ENCODE data around the gene RFPL2.

The RFPL2 gene

GRCh38 chr22:32222991-32223390, 18.1 kb upstream of the RFPL2 start:
- CTCF ChIA-PET: interaction anchor here (1.3 kb wide), 1 partner anchor 12 kb away, joined by 3 read pairs; no protein-coding TSS in a partner anchor
- no peak for TF ChIP-seq CTCF (IDR thresholded peaks at IDR 0.05; ENCODE audit: insufficient read depth, low read length, missing control alignments)
- DNase-seq (ENCODE audit: low read depth, low spot score): no peak
- no peak overlapping the region for H3K4me3 ChIP-seq (ENCODE audit: low read depth, low read length)
- POLR2A ChIA-PET: no interaction called here

GRCh38 chr22:32219026-32219425, 14.2 kb upstream of the RFPL2 start:
- no peak for TF ChIP-seq CTCF (IDR thresholded peaks at IDR 0.05; ENCODE audit: insufficient read depth, low read length, missing control alignments)
- no peak overlapping the region for H3K4me3 ChIP-seq (ENCODE audit: low read depth, low read length)
- no peak for DNase-seq (ENCODE audit: low read depth, low spot score)
- ChIA-PET POLR2A (no interaction called here), CTCF (interaction anchor here (1.2 kb wide), 1 partner anchor 47 kb away, joined by 3 read pairs; no protein-coding TSS in a partner anchor)

GRCh38 chr22:32218470-32218869, 13.6 kb upstream of the RFPL2 start:
- TF ChIP-seq CTCF (IDR thresholded peaks at IDR 0.05; ENCODE audit: insufficient read depth, low read length, missing control alignments): no peak
- ChIA-PET POLR2A (no interaction called here), CTCF (interaction anchor here (1.2 kb wide), 1 partner anchor 48 kb away, joined by 3 read pairs; no protein-coding TSS in a partner anchor)
- no peak for DNase-seq (ENCODE audit: low read depth, low spot score)
- no peak overlapping the region for H3K4me3 ChIP-seq (ENCODE audit: low read depth, low read length)

- DNase-seq (ENCODE audit: low read depth, low spot score): no peak
- CTCF ChIA-PET: no interaction called here
- H3K4me3 ChIP-seq (ENCODE audit: low read depth, low read length): no peak overlapping the region
- POLR2A ChIA-PET: no interaction called here
- TF ChIP-seq CTCF (IDR thresholded peaks at IDR 0.05; ENCODE audit: insufficient read depth, low read length, missing control alignments): no peak
Observed at GRCh38 chr22:32217465-32217864, 12.6 kb upstream of the RFPL2 start.

- no peak overlapping the region for H3K4me3 ChIP-seq (ENCODE audit: low read depth, low read length)
- ChIA-PET CTCF (no interaction called here), POLR2A (no interaction called here)
- no peak for DNase-seq (ENCODE audit: low read depth, low spot score)
- no peak for TF ChIP-seq CTCF (IDR thresholded peaks at IDR 0.05; ENCODE audit: insufficient read depth, low read length, missing control alignments)
Observed at GRCh38 chr22:32216911-32217310, 12.0 kb upstream of the RFPL2 start.

GRCh38 chr22:32211011-32211410, 6.1 kb upstream of the RFPL2 start:
- POLR2A ChIA-PET: no interaction called here
- no peak for DNase-seq (ENCODE audit: low read depth, low spot score)
- no peak for TF ChIP-seq CTCF (IDR thresholded peaks at IDR 0.05; ENCODE audit: insufficient read depth, low read length, missing control alignments)
- no peak overlapping the region for H3K4me3 ChIP-seq (ENCODE audit: low read depth, low read length)
- CTCF ChIA-PET: interaction anchor here (1.1 to 1.8 kb wide), 3 partner anchors 12 to 234 kb away, joined by 3 to 4 read pairs (median 4); no protein-coding TSS in a partner anchor
